NCI-H1436 (cell line): ENCODE results near the gene RASAL1.

Experiments used
- DNase-seq: peaks from one replicate; lab custom pipeline; 2025; lab: John Stamatoyannopoulos, UW

RASAL1 gene

DNA sequence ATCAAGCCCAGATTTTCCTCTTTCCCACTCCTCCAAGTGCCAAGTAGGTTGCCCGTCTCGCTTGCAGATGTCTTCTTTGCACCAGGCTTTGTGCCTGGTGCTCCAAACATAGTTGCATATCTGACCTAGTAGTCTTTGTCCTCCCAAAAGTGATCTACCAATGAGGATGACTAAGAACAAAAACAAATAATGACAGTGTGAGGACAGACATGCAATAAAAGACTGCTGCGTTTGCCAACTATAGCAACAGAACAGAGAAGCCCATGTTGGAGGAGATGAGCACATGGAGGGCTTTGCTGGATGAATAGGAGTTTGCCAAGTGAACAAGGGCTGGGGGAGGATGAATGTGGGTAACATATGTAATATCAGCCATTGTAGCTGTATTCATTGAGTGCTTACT, 63.4 kb downstream of the RASAL1 start:
- DNase-seq = no peak

DNA sequence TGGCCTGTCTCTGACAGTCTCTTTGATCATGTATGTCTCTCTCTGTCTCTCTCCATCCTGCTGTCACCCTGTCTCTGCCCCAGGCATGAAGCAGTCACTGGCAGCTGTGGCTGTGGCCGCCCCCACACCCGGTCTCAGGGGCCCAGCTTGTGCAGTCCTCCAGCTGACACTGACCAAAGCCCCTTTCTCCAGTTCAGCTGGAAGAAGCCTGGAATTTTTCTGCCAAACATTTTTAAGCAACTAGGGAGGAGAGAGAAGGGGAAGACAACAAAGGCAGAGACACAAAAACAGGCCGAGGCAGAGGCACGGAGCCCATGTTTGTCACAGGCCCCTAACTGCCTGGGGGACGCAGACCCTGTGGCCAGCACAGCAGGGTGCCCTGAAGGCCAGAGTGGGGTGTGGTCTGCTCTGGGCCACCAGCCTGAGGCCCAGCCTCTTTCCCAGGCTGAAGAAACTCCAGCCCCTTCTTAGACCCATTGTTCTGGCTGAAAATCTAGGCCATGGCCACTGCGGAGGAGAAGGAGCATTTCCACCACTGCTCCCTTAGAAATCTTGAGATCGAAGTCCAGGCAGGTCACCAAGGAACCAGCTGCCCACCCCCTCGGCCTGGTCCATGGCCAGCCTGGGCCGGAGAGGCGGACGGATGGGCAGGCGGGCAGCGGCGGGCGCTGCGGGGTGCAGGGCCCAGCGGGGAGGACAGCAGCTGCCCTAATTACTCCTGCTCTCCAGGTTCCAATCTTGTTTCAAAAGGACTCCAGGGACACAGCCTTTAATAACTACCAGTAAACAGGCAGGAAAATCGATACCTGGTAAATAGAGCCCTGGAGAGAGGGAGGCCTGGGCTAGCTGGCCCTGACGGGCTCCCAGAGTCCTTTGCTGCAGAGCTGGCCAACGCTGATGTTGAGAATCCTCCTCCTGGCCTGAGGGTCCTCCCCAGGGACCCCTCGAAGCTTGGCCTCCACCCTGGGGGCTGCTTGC, 64.1 kb downstream of the RASAL1 start:
- DNase-seq = peak; percentile 56

DNA sequence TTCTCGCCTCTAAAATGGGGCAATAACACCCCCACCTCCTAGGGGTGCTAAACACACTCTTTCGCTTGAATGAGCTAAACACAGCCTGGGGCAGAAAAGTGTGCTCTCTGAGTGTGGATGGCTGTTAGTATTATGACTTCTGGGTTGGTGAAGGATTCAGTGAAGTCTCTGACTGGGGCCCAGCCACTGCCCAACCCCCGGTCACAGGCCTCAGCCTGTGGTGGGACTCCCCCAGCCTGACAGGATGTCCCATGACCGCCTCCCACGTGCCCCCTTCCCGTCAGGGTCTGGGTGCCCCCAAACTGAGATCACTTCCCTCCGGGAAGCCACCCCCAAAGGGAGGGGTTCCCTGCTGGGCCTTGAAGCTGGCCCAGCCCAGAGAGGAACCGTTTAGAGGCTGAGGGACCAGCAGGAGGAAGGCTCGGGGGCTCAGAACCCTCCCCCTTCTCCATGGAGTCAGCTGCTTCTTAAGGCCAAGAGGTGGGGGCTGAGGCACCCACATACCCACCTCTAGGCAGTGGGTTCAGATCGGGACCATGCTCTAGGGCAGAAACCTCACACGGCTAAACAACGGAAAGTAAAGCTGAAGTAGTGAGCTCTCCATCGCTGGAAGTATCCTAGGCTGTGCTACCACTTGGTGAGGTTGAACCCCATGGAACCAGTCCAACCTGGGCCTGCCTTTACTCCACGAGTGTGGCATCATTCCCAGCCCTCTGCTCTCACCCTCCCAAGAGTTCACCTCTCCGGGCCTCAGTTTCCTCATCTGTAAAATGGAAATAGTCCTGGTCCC, 65.2 kb downstream of the RASAL1 start:
- no peak for DNase-seq

DNA sequence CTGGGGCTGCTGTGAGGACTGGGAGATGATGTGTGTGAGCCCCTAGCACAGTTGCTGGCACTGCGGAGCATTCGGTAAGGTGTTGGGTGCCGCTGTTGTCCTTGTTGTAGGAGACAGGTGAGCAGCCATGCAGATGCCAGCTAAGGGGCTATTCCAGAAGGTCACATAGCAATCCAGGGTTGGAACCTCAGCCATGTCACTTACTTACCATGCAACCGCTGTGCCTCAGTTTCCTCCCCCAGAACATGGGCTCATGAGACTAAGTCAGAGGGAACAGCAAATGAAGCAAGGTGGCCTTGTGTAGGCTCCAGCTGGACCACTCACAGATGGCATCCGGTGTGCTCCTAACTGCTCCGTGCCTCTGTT, 65.8 kb downstream of the RASAL1 start:
- no peak for DNase-seq

DNA sequence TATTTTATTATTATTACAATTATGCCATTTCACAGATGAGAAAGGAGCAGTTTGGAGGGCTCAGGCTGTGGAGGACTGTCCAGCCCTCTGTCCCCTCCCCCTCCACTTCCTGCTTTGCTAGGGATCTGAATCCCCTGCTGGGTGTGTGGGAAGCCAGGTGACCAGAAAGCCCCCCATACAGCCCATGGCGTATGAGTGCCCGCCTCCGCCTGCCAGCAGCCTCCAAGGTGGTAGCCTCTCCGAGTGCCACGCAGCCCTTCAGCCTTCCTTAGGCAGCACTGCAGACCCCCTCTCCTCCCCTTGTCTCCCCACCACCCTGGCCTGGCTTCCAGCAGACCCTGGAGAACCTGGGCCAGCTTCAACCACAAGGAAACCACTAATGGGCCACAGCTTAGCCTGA, 66.4 kb downstream of the RASAL1 start:
- no peak for DNase-seq

DNA sequence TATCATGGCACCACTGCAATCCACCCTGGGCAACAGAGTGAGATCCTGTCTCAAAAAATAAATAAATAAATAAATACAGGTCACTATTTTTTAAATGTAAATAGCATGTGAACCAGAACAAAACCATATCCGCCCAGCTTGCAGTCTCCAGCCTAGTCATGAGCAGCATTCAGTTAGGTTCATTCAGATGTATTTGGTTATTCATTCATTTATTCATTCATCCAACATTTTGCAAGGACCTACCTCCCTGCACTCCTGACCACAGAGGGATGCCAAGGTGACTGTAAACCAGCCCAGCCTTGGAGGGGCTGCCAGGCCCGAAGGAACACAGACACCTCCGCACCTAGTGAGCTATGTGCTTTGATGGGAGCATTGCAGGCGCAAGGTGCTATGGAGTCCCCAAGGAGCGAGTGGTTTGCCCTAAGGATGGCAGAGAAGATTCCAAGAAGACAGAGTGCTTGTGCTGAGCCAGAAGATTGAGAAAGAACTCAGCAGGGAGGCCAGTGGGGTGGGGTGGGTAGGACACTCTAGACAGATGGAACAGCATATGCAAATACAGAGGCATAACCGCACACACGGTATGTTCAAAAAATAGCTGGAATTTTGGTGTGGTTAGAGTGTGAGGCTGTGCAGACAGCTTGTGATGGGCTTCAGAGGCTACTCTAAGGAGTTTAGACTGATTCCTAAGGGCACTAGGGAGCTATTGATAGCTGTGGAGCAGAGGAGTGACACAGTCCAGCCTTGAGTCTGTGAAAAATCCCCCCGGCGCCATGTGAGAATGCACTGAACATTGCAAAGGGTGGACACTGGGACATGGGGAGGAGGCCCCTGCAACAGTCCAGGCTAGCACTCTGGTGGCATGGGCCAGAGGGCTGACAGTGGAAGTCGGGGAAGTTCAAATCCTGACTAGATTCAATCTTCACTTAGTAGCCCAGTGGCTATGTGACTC, 67.3 kb downstream of the RASAL1 start:
- DNase-seq = no peak

DNA sequence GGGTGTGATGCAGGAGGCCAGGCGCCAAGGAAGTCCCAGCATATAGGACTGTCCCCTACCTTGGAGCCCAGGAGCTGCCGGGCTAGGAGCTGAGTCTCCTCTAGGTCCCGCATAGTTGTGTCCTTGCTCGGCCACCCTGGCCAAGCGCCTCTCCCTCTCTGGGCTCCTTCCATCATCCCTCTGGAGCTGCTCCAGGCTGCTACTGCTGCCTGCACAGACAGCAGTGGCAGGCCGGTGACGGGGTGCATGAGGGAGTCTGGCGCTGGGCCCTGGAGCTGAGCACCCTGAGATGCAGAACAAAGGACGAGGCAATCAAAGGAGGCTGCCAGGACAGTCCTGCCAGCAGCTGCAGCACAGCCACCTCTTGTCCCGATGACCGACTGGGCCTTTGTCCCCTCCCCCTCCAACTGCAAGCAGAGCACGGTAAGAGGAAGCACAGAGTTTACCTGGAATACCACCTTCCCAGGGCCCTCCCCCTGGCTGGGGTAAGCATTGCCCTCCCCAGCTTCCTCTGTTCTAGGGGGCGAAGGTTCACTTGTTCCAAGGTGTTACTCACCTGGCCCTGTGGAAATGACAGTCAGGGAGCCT, 68.7 kb downstream of the RASAL1 start:
- no peak for DNase-seq

DNA sequence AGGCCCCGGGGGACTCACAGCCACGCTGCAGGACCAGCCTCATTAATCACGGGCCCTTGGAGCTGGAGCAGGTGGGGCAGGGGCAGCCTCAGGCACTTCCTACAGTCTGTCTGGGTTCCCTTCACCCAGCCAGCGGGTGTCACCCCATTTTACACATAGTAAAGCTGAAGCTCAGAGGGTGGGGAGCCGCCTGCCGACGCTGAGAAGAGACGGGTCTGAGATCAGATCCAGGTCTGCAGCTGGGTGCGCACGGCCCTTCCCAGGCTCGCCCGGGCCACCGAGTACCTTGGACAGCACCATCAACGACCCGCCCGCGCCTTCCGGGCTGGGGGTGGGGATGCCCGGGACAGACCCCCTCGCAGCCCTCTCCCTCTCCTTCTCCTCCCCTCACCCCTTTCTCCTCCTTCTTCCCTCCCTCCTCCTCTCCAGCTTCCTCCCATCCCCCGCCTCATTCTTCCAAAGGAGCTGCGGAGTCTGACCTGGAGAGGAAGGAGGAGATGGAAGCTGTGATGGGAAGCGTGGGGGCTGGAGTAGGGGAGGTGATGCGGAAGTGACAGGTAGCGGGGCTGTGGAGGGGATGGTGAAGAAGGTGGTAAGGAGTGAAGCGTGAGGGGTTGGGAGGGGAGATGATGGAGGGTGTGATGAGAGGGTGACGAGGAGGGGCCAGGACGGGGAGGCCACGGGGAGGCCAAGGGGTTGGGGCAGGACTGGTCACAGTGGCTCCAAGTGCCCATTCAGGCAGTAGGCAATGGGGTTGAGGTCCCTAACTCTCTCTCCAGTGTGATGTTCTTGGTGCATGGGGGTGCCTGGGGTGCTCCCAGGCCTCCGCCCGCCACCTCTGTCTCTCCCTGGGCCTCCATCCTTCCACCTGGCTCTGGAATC, 70.2 kb downstream of the RASAL1 start:
- DNase-seq = peak; percentile 50

DNA sequence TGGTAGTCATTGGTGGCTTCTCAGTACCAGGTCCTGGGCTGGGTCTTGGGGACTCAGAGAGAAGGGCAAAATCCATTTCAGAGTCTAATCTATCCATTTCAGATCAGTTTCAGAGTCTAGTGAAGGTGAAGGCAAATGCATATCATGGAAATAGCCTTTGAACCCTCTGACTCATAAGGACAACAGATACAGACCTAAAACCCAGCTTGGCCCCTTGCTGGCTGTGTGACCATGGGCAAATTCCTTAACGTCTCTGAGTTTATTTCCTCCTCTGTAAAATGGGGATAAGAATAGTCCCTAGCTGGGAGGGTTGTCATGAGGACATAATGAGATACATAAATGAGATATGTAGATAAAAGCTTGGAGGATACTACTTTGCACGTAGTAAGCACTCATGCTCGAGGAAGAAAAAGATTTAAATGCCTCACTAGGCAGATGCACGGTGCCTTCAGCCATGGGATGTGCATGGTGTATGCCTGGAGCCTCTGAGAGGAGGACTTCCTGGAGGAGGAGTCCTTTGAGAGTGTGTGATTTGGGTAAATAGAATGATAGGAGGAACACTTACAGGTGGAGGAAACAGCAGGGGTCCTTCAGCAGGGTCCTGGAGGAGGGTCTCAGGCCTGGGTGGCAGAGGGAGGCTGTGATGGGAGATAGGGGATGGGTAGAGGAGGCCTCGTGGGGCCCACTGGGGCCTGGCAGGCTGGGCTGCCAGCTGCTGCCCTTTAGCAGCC, 71.0 kb downstream of the RASAL1 start:
- no peak for DNase-seq

DNA sequence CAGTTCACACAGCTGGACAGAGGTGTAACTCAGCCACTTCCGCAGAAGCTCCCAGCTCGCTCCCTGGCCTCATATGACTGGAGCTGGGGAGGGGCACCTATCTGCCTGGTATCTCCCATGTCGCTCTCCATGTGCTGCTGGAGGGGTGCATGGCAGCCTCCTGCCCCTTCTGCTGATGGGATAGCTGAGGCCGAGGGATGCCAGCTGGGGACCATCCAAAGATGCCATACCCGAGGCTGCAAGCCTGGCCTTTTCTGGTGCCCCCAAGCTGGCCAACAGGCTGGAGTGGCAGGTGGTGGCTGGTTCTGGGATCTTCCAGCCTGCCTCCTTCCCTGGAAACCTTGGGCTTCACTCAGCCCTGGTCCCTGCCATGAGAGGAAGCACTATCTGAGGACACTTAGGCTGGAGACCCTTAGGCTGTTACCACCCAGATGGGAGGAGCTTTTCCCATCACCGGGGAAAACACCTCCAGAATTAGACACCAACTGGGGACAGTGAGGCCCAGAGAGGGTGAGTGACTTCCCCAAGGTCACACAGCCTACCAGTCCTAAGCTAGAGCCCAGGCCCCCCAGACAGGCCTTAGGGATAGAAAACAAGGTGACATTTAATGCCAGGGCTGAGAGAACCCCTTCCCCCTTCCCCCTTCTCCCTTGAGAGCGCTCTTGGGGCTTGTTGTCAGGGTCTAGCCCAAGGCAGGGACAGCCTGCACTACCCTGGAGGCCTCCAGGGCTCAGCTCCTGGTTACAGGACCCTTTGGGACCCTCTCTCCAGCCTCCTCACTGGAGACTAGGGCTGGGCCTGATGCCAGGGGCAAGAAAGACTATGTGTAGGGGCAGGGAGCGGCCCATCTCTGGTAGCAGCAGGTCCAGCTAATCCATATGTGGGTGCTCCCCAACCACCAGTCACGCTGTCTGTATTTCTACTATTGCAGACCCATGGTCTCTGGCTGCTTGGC, 71.9 kb downstream of the RASAL1 start:
- DNase-seq = no peak

DNA sequence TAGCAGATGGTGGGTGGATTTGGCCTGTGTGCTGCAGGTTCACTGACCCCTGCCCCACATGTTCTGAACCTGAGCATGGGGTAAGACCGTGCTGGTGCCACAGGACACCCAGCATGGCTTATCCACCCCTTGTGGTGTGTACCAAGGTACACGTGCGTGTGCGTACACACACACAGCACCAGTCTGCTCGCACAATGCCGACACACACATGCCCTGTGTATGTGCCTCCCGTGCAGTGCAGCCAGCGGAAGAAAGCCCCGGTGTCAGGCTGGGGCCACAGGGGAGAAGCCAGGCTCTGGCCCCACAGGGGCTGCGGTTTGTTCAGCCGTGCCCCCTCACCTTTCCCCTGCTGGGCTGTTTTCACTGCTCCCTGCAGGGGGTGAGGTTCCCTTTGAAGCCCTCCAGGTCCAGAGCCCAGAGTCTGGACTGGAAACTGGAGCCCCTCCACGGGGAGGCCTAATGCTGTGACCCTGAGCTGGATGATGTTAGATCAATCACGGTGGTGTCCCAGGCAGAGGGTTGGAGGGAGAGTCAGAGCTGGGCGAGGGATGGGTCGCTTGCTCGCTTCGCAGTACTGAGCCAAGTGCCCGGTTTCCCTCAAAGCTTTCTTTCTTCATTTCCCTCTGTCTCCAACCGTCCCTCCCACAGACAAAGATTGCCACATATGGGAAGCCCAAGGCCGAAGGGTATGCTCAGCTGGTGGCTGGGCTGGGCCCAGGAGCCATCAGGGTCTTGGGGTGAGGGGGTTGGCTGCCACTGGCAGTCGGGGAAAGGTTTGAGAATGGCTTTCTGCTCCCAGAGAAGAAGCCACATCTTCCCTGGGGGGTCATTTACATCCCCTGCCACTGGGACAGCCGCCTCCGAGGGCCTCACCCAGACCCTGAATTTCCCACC, 72.8 kb downstream of the RASAL1 start:
- DNase-seq = no peak

DNA sequence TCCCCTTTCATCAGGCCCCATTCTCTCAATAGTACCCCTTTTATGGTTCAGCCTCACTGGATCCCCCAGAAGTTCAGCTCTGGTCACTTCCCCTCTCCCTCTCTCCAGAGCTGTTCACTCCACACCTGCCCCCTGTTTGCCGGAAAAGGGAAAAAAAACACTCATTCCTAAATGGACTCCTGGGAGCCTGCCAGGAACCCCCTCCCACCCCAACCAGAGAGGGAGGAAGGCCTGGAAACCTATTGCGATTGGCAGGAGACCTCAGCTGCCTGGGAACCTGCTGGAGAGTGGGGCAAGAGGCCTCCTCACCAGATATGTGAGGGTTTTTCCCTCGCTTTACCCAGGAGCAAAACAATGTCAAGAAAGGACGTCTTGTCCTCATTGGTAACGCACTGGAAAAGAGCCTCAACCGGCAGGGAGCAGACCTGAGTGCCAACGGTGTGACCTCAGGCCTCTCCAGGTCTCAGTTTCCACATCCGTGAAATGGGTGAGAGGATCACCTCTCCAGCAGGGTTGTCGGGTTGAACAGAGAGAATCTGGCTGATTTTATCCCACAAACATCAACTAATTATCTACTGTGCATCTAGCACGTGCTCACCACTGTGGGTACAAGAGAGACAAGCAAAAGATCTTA, 74.4 kb downstream of the RASAL1 start:
- no peak for DNase-seq

DNA sequence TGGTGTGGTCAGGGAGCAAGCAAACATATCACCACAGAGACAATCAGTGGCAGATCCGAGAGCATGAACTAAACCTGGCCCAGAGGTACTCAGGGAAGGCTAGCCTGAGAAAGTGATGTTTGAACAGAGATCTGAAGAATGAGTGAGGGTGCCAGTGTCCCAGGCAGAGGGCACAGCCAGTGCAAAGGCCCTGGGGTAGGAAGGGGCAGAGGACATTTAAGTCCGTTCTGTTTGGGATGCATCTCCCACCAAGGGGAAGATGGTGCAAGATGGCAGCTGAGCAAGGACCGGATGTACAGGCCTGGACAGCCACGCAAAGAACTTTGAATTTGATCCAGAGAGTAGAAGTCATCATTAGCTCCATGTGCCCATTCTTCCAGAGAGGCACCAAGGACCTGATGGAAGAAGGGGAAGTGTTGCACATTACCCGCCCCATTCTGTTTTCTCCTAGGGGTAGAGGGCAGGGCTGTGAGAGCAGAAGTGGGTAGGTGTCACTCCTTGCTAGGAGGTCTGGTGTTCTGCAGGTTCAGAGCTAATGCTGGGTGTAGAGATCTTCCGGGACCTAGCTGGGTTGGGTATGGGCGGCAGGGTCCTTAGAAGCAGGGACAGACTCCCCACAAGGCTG, 75.1 kb downstream of the RASAL1 start:
- no peak for DNase-seq

DNA sequence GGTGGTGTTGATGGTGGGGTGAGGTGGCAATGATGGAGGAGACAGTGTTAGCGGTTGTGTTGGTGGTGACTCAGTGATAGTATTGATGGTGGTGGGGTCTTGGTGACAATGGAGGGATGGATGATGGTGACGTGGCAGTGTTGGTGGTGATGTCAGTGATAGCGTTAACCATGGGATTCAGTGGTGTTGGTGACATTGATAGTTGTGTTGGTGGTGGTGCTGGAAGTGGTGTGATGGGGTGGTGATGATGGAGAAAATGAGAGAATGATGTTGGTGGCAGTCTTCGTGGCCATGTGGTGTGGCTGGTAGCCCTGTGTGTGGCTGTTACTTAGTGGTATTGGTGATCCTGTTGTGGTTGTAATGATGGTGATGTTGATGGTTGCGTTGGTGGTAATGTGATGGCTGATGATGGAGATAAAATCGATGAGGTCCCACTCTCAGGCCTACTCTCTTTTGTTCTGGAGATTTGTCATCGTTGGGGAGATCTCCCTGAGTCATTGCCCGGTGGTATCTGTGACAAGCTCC, 76.4 kb downstream of the RASAL1 start:
- no peak for DNase-seq

DNA sequence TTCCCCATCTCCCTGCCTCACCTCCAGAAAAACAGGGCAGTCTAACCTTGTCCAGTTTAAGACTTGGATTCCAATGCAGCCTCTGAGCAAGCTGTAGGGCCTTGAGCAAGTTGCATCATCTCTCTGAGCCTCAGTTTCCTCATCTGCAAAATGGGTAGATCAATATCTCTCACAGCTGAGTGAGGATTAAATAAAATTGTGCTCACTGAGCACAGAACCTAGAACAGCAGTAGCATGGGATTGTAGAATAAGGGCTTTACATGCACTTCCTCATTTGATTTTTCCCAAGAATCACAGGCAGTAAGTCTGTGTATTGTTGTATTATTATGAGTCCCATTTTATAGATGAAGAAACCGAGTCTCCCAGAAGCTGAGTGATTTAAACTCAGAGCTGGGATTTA, 77.0 kb downstream of the RASAL1 start:
- DNase-seq = no peak
